HG02678 (cell line): ENCODE results near the gene FGF9.

Source experiments
- ATAC-seq: cut with Tn5 transposase; IDR thresholded peaks from one replicate; pipeline ENCODE4 v1.9.1; 2021; ENCODE audit warnings: mild to moderate bottlenecking, moderate library complexity; ENCODE audit not compliant: unreplicated experiment

The FGF9 gene

DNA sequence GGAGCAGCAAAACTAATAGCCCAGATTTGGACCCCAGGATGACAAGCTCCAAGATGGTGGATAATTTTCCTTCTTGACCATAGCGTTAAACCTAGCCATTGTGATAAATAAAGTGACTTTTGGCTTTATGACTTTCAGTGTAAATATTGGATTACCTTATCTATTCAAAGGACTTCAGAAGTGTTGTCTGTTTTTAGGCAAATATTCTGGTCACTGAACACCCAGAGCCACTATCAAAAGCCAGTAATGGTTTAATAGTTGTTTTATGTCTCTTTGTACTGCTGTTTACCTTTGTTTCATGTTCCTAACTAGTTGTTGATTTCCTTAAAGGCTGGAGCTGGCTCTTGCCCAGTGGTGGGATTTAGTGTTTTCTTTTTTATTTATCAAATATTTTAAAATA, 81.6 kb downstream of the FGF9 start:
- ATAC-seq = no peak

DNA sequence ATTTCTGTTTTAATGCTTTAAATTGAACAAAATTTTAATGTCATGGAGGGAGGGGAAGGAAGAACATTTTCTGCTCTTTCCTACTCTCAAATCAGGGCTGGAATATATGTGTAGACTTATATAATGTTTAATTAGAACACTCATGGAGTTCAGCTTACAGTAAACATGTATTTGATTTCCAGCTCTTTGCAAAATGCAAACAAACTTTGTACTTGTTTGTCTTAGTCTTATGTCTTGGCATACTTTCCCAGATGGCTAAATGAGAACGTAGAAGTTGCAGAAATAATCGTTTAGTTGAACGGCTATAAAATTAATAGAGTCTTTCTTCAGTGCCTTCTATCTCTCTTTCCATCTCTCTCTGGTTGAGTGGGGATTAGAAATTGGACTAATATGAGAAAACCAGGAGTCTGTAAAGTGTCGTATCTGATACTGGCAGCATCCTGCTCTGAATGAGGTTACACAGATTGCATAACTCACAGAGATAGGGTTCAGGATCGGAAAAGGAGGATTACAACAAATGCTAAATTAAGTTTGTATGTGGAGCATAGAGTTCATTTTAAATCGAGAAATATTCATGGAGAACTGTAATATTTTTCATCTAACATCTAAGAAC, 82.3 kb downstream of the FGF9 start:
- ATAC-seq = no peak
